Articular chondrocyte of knee joint (primary cell): Measurements from ENCODE around the gene CENPP. TPM values are rescaled to one million over a fixed set of nuclear protein-coding genes. Genes with fewer than 3 reads are reported as not detected.
A peak's percentile ranks its signal among the peaks of the same experiment; 100 is the strongest.

Experiments used
- small RNA-seq: library from RNA; depleted of rRNA; stranded (forward); fragments of <200 nt; gene quantifications from one replicate; pipeline ENCODE3, GENCODE V24; 2012
- total RNA-seq: library from RNA; depleted of rRNA; stranded (reverse); fragments of >200 nt; gene quantifications from 2 replicates; pipeline ENCODE4 v1.2.3, GENCODE V29; 2012

The CENPP gene
- total RNA-seq = 10.8 and 11.2 TPM in 2 replicates

DNA sequence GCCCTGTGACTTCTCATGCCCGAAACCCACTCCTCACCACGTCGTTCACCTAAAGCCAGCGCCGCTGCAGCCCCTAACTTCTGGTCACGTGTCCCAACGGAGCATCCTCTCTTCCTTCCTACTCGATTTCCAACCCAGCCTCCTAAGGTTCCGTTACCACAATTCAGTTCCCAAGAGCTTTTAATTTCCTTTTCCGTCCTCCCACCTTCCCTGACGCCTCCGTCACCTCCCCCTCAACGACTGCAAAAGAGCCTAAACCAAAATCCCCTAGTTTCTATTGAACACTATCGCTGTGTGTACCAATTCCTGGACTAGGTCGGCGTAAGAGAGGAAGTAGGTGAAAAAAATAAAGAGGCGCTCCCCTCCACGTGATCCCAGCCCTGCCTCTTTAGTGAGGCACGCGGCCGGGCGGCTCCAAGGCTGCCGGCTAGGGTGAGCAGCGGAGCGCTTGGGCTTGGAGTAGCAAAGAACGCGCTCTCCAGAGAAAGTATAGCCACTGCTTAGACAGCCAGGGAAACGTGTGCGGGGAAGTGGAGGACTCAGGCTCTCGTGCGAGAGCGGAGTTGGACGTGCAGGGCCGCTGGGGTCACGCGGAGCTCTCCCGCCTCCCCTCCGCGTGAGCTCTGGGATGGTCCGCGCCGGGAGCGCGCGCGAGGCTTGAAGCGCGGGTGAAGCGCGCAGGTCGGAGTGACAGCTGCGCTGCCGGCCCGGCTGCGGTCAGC lies at the start of gene CENPP, which contains the start of gene NOL8:
TSS of gene CENPP (plus strand) at position 685 of the 722 bp plus-strand sequence.
TSS of gene NOL8 (minus strand) at position 82 of the 722 bp plus-strand sequence. CDS start 1,189 bp downstream, outside the sequence.

DNA sequence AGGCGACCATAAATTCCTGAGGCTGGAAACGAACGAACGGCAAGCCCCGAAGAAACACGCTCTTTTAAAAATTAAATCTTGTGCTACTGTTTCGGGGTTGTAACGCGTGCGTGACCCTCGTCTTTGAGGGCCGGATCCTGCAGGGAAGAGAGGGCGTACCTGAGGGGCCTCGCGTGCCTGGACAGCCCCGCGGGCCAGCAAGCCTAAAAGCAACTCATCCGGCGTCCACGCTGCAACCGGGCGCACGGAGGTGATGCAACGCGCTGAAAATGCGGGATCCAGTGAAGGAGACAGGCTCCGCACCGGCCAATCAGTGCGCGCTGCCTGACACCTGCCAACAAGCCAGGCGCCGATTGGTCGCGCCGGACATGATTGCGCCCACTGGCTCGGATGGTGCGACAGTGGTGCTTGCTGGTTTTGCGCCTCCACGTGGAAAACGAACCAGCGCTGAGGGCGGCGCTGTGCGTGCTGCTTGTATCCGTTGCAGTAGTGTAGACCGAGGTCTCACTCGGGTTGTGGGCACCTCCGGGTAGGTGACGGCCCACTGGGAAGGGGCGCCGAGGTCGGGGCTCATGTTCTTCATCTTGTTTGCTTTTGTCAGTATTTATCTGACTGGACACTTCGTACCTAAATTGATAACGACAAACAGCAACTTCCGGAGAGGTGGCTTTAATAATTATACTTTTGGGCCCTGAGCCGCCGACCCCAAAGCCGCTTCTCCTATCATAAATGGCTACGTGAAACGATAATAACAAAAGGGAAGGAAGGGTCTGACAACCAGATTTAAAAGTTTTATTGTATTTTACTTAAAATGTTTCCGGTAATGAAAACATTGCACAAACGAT lies 32.1 kb upstream of the CENPP start, which contains the start of gene IARS1:
TSS of gene IARS1 (minus strand) at position 246 of the 845 bp plus-strand sequence. CDS start 4,278 bp downstream, outside the sequence.

DNA sequence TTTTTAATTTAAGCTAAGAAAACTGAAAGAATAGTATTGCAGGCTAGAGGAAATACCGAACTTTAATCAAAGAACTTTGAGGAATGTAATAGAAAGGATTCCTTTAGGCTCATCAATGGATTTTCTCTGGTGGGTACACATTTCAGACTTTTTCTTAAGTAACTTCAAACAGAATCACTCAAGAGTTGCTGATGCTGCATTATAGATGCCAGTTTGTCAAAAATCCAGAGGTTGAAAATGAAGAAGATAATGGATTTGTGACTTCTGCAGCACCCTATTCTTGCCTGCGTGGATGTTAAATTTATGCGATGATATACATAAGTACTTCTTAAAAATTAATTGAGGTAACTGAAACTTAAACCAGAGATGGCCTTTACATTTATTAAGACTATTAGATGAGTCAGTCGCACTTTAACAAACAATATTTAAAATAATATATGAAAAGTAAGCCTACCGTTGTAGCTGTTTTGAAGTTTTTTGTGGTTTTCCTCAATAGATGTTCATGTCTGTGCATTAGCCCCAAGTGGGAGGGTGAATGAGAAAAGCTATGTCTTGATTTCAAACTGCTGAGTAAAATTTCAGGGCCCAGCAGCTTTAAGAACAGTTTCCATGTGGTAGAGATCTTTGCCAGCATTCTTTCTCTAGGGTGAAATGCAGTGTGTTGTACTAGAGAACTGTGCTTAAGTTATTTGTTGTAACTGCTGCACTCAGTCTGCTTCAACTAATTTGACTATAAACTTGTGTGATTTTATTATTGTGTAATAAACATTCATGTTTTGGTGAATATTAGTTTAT lies 78.5 kb downstream of the CENPP start, which contains the start of gene OGN:
TSS of gene OGN (minus strand) at position 537 of the 795 bp plus-strand sequence. CDS start 1,171 bp downstream, outside the sequence.

DNA sequence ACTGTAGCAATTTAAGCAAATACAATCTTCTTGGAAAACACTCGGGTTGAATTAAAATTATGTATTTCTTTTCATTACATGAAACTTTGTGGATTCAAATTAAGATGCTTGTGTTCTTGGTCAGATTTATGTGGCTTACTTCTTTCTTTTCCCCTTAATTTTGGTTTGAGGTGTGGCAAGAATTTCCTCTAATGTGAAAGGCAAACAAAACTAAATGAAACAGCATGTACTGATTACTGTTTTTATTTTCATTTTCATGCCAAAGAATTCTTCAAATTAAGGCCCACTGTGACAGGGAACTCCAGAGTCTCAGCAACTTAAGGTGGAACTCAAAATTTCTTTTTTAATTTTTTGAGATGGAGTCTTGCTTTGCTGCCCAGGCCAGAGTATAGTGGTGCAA lies 98.6 kb downstream of the CENPP start, which contains the start of gene OMD:
TSS of gene OMD (minus strand) at position 132 of the 400 bp plus-strand sequence. CDS start 6,913 bp downstream, outside the sequence.

DNA sequence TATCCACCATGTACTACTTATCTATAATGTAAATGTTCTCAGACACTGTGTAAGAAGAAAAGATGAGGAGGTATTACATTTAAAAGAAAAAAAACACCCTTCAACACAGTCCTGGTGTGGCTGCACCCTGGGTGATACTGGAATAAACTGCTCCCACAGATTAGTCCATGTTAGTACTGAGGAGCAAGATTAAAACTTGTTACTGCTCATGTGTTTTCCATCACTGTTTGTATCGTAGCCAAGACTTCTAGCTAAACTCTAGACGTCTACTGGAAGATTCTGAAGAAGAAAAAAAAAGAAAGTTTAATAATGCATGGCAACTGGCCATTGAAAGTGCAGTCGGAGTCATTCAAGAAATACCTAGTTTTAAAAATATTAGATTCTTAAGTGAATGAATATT lies 156.6 kb downstream of the CENPP start, which contains the start of gene ASPN:
TSS of gene ASPN (minus strand) at position 178 of the 400 bp plus-strand sequence.

DNA sequence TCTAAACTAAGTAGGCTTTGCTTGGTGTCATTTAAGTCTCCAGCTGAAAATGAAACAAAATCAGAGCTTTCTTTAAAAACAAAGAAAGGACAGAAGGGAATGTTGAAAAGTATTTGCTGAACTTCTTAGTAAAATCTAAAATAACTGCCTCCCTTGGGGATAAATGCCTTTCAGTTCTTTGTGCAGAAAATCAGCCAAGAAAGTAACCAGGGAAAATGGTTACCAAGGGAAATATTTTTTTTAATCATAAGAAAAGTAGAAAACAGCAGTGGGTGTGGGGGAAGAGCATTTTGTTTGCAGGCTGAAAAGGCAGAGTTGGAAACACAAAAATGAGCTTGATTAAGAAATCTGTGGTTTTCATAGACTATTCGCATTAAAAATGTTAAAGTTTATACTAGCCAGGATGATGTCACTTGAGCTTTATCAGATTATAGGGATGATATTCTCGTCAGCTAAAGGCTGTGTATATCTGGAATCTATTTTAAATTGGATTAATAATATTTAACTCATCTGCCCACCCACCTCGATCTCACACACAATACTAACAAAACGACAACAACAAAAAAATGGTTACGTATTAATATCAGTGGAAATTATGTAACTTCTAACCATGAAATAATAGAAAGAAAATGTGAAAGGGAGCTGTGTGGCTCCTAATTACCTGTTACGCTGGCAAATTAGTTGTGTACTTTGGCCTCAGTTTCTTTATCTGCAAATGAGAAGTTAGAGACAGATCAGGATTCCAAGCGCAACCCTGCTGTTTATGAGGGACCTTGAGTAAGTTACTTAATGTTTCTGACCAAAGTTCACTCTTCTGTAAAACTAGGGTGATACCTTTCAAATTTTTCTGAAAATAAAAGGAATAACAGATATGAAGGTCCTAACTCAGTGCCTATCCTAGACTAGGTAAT lies 210.4 kb downstream of the CENPP start, which contains the start of gene ECM2:
TSS of gene ECM2 (minus strand) at position 51 of the 911 bp plus-strand sequence. CDS start 13,124 bp downstream, outside the sequence.

Small RNA genes within 50 kb of the gene (small RNA-seq; reads per million reads assigned to genes)
- gene AL157827.1 = not detected
- not detected for gene MIR3651
- gene MIR4670 = not detected
- 1.4 reads per million, percentile 61 among the genes with 10 or more reads in this experiment for gene SNORA84

Other genes with a start within 250 kb of the CENPP start
- 126 and 137 TPM in 2 replicates for gene SPTLC1, start 210.5 kb upstream of the CENPP start, total RNA-seq
- 329 and 370 TPM in 2 replicates for gene IARS1, start 32.3 kb upstream of the CENPP start, total RNA-seq
- 41.4 and 44.0 TPM in 2 replicates for gene NOL8, start 603 bp upstream of the CENPP start, total RNA-seq
- gene OGN, start 78.6 kb downstream of the CENPP start, total RNA-seq = 222 and 267 TPM in 2 replicates
- gene OMD, start 98.5 kb downstream of the CENPP start, total RNA-seq = 66.4 and 85.3 TPM in 2 replicates
- gene ASPN, start 156.6 kb downstream of the CENPP start, total RNA-seq = 17.0 and 21.8 TPM in 2 replicates
- gene ECM2, start 210.0 kb downstream of the CENPP start, total RNA-seq = 52.8 and 61.9 TPM in 2 replicates